Ectodermal cell (in vitro differentiated cells): Measurements from ENCODE around the gene NUP210.

ENCODE experiments used
- H3K27ac ChIP-seq: 2 replicates; pipeline ENCODE4 v1.7.0; 2013; ENCODE audit warnings: mild to moderate bottlenecking, low read depth, low read length; ENCODE audit not compliant: insufficient read depth, poor library complexity, severe bottlenecking
- H3K27me3 ChIP-seq: 2 replicates; pipeline ENCODE4 v1.7.0; 2013; ENCODE audit warnings: mild to moderate bottlenecking, low read length; ENCODE audit not compliant: insufficient read depth, control insufficient read depth, poor library complexity, severe bottlenecking
- H3K36me3 ChIP-seq: one replicate; pipeline ENCODE4 v1.7.0; 2013; ENCODE audit warnings: low read length; ENCODE audit not compliant: control insufficient read depth, insufficient read depth
- H3K4me1 ChIP-seq: one replicate; pipeline ENCODE4 v1.7.0; 2013; ENCODE audit warnings: low read length; ENCODE audit not compliant: control insufficient read depth, insufficient read depth
- H3K4me3 ChIP-seq: 2 replicates; pipeline ENCODE4 v1.7.0; 2013; ENCODE audit warnings: low read depth, low read length, control low read depth; ENCODE audit not compliant: insufficient read depth
- H3K9me3 ChIP-seq: 2 replicates; pipeline ENCODE4 v1.7.0; 2013; ENCODE audit warnings: mild to moderate bottlenecking, low read length, moderate library complexity; ENCODE audit not compliant: control insufficient read depth
- WGBS, 2 experiments: methylation state at CpG; one replicate each; pipeline ENCODE4 v1.1.7; 2013; ENCODE audit warnings: missing lambda C conversion rate in 2 of 2; 5-methylcytosine and 5-hydroxymethylcytosine counted together

The NUP210 gene

DNA sequence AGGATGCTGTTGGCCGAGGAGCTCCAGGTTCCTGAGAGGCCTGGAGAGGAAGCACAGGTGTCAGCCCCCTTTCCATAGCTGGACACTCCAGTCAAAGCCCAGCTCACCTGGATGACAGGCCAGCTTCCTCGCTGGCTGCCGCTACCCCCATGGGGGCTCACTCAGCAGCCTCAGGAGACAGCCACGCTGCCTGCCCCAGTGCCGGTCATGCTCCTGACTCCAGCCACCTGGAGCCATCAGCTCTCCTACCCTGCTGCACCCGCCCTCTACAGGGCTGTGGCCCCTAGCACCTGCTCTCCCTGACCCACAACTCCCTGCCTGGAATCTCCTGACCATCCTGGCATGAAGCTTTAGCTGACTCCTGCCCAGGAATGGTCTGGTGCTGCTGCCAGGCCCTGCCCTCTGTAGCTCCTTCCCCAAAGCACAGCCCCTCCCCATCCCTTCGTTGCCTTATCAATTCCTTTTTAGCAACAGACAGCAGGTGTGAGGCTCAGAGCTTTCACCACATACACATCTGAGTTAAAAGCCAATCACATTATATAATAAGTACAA, 94.2 kb downstream of the NUP210 start:
- H3K27me3 ChIP-seq: no peaks in the 10 kb centered on the region
- H3K27ac ChIP-seq: no peak overlapping the region
- 83 to 87% methylated on average over 7 of the region's 7 CpGs for WGBS, 2 experiments
- H3K9me3 ChIP-seq: no peaks in the 10 kb centered on the region
- H3K4me1 ChIP-seq: no peaks in the 10 kb centered on the region
- H3K36me3 ChIP-seq: peaks cover 5% of the 10 kb centered on the region
- no peak overlapping the region for H3K4me3 ChIP-seq

DNA sequence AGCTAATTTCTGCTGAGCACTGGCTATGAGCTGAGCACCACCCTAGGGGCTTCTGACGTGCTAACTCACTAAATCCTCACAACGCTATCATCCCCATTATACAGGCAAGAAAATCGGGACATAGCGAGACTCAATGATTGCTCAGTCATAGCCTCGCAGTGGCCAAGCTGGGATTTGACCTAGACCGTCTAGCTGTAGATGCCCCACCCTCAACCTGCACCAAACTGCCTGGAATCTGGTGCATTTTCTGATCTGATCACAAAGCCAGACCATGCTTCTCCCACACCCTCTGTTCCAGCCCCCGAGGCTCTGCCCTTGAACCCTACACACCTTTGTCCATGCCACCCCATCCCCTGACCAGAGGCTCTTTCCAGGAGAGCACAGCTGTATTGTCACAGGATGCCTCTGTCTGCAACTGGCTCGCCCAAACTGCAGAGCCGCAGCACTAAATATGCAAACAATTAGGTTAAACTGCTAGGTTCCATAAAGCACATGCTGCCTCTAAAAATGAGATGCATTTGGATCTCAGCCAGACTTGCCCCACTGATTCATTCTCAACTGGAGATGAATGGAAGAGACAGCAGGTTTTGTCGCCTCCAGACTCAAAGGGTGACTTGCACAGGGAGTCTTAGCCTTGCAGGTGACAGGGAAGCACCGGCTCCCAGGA, 95.2 kb downstream of the NUP210 start:
- H3K27ac ChIP-seq: no peak overlapping the region
- WGBS, 2 experiments: 94 to 95% methylated on average over 11 of the region's 11 CpGs
- H3K4me1 ChIP-seq: no peaks in the 10 kb centered on the region
- H3K27me3 ChIP-seq: no peaks in the 10 kb centered on the region
- H3K9me3 ChIP-seq: no peaks in the 10 kb centered on the region
- H3K36me3 ChIP-seq: peaks cover 5% of the 10 kb centered on the region
- H3K4me3 ChIP-seq: no peak overlapping the region

GRCh38 chr3:13323822-13324221, 96.3 kb downstream of the NUP210 start:
- H3K36me3 ChIP-seq: peaks cover 9% of the 10 kb centered on the region

DNA sequence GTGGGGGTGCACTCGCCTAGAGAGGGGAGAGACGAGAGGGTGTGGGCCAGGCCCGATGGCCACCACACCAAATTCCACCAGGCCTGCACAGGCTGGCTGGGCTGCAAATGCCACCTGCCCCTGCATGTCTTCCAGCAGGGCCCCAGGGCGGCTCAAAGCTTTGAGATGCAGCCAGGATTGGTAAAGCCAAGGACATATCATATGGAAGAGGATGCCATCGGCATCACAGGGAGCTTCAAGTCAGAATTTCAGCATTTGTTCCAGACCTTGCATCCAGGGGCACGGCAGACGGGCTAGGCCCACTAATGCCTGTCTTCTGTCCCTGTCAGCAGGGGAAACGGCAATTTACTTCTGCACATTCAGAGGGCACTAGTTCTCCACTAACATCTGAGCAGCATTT, 97.8 kb downstream of the NUP210 start:
- Histone ChIP-seq H3K36me3 (peaks cover 5% of the 10 kb centered on the region), H3K27me3 (no peaks in the 10 kb centered on the region), H3K9me3 (no peaks in the 10 kb centered on the region), H3K4me3 (no peak overlapping the region), H3K27ac (no peak overlapping the region), H3K4me1 (no peaks in the 10 kb centered on the region)
- 93 to 95% methylated on average over 8 of the region's 8 CpGs for WGBS, 2 experiments

More at GRCh38 chr3:13323822-13324221, 96.3 kb downstream of the NUP210 start:
- H3K9me3 ChIP-seq: no peaks in the 10 kb centered on the region
- no peak overlapping the region for H3K4me3 ChIP-seq
- H3K27ac ChIP-seq: no peak overlapping the region
- H3K27me3 ChIP-seq: no peaks in the 10 kb centered on the region
- 91 to 94% methylated on average over 5 of the region's 5 CpGs for WGBS, 2 experiments
- H3K4me1 ChIP-seq: no peaks in the 10 kb centered on the region

GRCh38 chr3:13319564-13320220, 100.4 kb downstream of the NUP210 start:
- 96% methylated on average over 22 of the region's 22 CpGs for WGBS, 2 experiments
- H3K27ac ChIP-seq: no peak overlapping the region
- H3K27me3 ChIP-seq: no peaks in the 10 kb centered on the region
- no peak overlapping the region for H3K4me3 ChIP-seq
- H3K36me3 ChIP-seq: peaks cover 4% of the 10 kb centered on the region
- no peaks in the 10 kb centered on the region for H3K9me3 ChIP-seq
- no peaks in the 10 kb centered on the region for H3K4me1 ChIP-seq

DNA sequence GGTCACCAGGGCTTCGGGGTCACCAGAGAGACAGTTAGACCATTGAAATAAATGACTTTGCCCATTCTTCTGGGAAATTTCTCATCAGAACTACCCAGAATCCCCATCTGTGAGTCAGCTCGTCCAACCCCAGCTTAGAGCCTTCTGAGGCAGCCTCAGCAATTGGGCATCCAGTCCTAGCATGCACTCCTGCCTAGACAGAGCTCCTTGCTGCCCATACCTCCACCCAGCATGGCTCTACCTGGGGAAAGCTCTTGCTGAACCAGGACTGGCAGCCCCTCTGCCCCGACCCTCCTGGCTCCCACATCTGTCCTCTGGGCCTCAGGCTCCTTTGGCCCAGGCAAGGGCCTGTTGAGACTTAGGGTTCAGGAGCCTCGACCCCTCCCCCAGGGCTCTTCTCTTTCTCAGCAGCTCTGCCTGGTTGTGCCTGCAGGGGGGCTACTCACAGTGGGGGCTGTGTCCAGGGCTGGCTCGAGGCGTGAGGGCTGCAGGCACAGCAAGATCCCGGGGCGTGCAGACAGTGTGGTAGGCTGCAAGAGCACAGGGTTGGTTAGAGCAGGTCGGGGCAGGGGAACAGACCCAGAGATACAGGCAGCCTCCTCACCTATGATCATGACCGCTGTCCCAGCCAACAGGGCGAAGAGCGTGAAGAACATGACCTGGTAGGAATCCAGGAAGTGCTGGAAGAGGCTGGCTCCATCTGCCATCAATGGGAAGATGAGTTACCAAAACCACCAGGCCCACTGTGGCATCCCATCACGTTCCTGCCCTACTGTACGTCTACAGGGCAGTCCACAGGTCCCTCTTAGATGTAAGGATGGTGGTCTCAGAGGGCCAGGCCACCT, 101.3 kb downstream of the NUP210 start:
- Histone ChIP-seq H3K9me3 (no peaks in the 10 kb centered on the region), H3K36me3 (peaks cover 4% of the 10 kb centered on the region), H3K27me3 (no peaks in the 10 kb centered on the region), H3K4me1 (no peaks in the 10 kb centered on the region), H3K4me3 (no peak overlapping the region), H3K27ac (no peak overlapping the region)
- 89 to 90% methylated on average over 14 of the region's 14 CpGs for WGBS, 2 experiments

GRCh38 chr3:13317596-13318320, 102.4 kb downstream of the NUP210 start:
- Histone ChIP-seq H3K4me3 (no peak overlapping the region), H3K4me1 (no peaks in the 10 kb centered on the region), H3K36me3 (peaks cover 4% of the 10 kb centered on the region), H3K27ac (no peak overlapping the region), H3K9me3 (no peaks in the 10 kb centered on the region), H3K27me3 (no peaks in the 10 kb centered on the region)
- WGBS, 2 experiments: 89 to 90% methylated on average over 29 of the region's 29 CpGs

DNA sequence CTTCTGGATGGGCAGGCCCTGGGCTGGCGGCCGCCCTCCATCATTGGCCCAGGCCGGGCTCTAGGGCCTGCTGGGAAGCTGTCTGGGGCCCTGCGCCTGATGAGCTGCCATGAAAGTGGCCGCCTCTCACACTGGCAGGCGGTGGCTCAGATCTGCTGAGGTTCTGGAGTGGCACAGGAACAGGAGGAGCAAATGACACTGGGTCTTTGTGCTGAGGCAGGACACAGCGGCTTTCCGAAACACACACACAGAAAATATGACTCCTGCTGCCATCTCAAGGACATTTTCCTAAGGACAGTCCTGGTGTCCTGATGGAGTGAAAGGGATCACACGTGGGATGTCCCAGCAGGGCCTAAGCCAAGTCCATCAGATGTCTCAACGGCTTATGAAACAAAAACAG, 103.5 kb downstream of the NUP210 start:
- Histone ChIP-seq H3K9me3 (no peaks in the 10 kb centered on the region), H3K27me3 (no peaks in the 10 kb centered on the region), H3K36me3 (peaks cover 4% of the 10 kb centered on the region), H3K4me3 (no peak overlapping the region), H3K27ac (no peak overlapping the region), H3K4me1 (no peaks in the 10 kb centered on the region)
- WGBS, 2 experiments: 88 to 91% methylated on average over 10 of the region's 10 CpGs

- H3K36me3 ChIP-seq: peaks cover 4% of the 10 kb centered on the region
- no peaks in the 10 kb centered on the region for H3K4me1 ChIP-seq
- no peaks in the 10 kb centered on the region for H3K9me3 ChIP-seq
- 93 to 95% methylated on average over 3 of the region's 3 CpGs for WGBS, 2 experiments
- H3K4me3 ChIP-seq: no peak overlapping the region
- H3K27me3 ChIP-seq: no peaks in the 10 kb centered on the region
- H3K27ac ChIP-seq: no peak overlapping the region
Observed at GRCh38 chr3:13314877-13315276, 105.2 kb downstream of the NUP210 start.
